ENCODE results near the gene TNRC6B. TPM values are rescaled to one million over a fixed set of nuclear protein-coding genes. Genes with fewer than 3 reads are reported as not detected.

Gene TNRC6B
- total and polyA plus RNA-seq, 2 of the 13 experiments (the other 11 are each of a cell fraction or from before 2014, with no cell fraction given): 8.9 to 13.2 TPM

GRCh38 chr22:40313007-40313406 is 135.3 kb downstream of the TNRC6B start (continued):
- TF ChIP-seq SNAPC5 (CRISPR knock-in tag; IDR thresholded peaks at IDR 0.05; ENCODE audit: borderline replicate concordance) (no peak), ZNF598 (CRISPR knock-in tag; IDR thresholded peaks at IDR 0.05; ENCODE audit: borderline replicate concordance) (no peak)

DNA sequence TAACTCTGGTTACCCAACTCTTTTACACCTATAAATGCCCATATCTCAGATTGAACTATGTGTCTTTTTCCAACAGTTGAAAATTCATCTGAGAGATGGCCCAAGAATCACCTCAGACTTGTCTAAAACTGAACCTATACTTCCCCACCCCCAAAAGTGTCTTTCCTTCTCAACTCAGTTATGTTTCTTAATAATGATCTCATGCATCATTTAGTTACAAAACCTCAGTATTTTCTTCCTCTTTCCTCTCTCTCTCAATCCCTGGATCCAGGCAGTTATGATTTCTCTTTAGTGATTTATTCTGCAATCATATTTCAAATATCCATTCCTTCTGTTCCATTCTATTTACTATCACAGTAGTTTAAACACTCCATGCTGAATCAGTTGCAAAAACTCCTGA is 136.3 kb downstream of the TNRC6B start:
- H3K4me2 ChIP-seq (ENCODE audit: low read depth, low read length): no peak overlapping the region

More for the DNA sequence above, 136.3 kb downstream of the TNRC6B start:
- ATAC-seq (no peak), DNase-seq (ENCODE audit: low spot score) (no peak), FAIRE-seq (no peak)
- ChIA-PET POLR2A (no interaction called here), CTCF (ENCODE audit: low intra/inter-chr PET ratio, low total read pairs) (no interaction called here)
- Histone ChIP-seq H3K9me3 (ENCODE audit: low read length) (no peaks in the 10 kb centered on the region), H3K27ac (ENCODE audit: extremely low read length, insufficient read depth, low read length) (no peak overlapping the region), H3K27me3 (ENCODE audit: control insufficient read depth in 1 of 2, insufficient read depth in 2 of 2, low read length in 2 of 2) (no peaks in the 10 kb centered on the region), H3K36me3 (replicated peaks in 1 of 2; ENCODE audit: control insufficient read depth in 1 of 2, insufficient read depth in 2 of 2, low read length in 2 of 2) (peaks cover 14 to 79% of the 10 kb centered on the region in 2 experiments), H4K20me1 (ENCODE audit: insufficient read depth, low read length) (no peaks in the 10 kb centered on the region), H3K4me1 (ENCODE audit: insufficient read depth, low read length) (no peaks in the 10 kb centered on the region), H3K4me3 (replicated peaks in 1 of 3; ENCODE audit: insufficient read depth in 1 of 3, low read depth in 2 of 3, low read length in 3 of 3) (no peak overlapping the region), H3K9ac (ENCODE audit: insufficient read depth, low read depth, low read length) (no peak overlapping the region), H2AFZ (ENCODE audit: low read length) (no peak overlapping the region), H3K79me2 (ENCODE audit: insufficient read depth, low read length) (no peaks in the 10 kb centered on the region)
- intact Hi-C loops (cut with micrococcal nuclease; ENCODE audit: unreplicated experiment) (no loop called here), in situ Hi-C loops (cut with HindIII; ENCODE audit: extremely low pct_ligation_motif_present, low pct_unique_long_range_greater_than_20kb) (no loop called here)
- no TSS peak for BruUV-seq (replicated peaks)
- TF ChIP-seq SMARCE1 (IDR thresholded peaks at IDR 0.05; ENCODE audit: borderline replicate concordance): no peak
- no peak for TF ChIP-seq ZFP82 (CRISPR knock-in tag; IDR thresholded peaks at IDR 0.05; ENCODE audit: borderline replicate concordance)
- TF ChIP-seq, protein P1, sequence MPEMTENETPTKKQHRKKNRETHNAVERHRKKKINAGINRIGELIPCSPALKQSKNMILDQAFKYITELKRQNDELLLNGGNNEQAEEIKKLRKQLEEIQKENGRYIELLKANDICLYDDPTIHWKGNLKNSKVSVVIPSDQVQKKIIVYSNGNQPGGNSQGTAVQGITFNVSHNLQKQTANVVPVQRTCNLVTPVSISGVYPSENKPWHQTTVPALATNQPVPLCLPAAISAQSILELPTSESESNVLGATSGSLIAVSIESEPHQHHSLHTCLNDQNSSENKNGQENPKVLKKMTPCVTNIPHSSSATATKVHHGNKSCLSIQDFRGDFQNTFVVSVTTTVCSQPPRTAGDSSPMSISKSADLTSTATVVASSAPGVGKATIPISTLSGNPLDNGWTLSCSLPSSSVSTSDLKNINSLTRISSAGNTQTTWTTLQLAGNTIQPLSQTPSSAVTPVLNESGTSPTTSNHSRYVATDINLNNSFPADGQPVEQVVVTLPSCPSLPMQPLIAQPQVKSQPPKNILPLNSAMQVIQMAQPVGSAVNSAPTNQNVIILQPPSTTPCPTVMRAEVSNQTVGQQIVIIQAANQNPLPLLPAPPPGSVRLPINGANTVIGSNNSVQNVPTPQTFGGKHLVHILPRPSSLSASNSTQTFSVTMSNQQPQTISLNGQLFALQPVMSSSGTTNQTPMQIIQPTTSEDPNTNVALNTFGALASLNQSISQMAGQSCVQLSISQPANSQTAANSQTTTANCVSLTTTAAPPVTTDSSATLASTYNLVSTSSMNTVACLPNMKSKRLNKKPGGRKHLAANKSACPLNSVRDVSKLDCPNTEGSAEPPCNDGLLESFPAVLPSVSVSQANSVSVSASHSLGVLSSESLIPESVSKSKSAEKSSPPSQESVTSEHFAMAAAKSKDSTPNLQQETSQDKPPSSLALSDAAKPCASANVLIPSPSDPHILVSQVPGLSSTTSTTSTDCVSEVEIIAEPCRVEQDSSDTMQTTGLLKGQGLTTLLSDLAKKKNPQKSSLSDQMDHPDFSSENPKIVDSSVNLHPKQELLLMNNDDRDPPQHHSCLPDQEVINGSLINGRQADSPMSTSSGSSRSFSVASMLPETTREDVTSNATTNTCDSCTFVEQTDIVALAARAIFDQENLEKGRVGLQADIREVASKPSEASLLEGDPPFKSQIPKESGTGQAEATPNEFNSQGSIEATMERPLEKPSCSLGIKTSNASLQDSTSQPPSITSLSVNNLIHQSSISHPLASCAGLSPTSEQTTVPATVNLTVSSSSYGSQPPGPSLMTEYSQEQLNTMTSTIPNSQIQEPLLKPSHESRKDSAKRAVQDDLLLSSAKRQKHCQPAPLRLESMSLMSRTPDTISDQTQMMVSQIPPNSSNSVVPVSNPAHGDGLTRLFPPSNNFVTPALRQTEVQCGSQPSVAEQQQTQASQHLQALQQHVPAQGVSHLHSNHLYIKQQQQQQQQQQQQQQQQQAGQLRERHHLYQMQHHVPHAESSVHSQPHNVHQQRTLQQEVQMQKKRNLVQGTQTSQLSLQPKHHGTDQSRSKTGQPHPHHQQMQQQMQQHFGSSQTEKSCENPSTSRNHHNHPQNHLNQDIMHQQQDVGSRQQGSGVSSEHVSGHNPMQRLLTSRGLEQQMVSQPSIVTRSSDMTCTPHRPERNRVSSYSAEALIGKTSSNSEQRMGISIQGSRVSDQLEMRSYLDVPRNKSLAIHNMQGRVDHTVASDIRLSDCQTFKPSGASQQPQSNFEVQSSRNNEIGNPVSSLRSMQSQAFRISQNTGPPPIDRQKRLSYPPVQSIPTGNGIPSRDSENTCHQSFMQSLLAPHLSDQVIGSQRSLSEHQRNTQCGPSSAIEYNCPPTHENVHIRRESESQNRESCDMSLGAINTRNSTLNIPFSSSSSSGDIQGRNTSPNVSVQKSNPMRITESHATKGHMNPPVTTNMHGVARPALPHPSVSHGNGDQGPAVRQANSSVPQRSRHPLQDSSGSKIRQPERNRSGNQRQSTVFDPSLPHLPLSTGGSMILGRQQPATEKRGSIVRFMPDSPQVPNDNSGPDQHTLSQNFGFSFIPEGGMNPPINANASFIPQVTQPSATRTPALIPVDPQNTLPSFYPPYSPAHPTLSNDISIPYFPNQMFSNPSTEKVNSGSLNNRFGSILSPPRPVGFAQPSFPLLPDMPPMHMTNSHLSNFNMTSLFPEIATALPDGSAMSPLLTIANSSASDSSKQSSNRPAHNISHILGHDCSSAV (CRISPR knock-in tag; IDR thresholded peaks at IDR 0.05; ENCODE audit: borderline replicate concordance): no peak
- TF ChIP-seq ZNF605 (CRISPR knock-in tag; IDR thresholded peaks at IDR 0.05): no peak
- no peak for TF ChIP-seq RXRA (CRISPR knock-in tag; IDR thresholded peaks at IDR 0.05)
